T-helper 17 cell (primary cell): ENCODE measurements around the gene RHOBTB1. TPM values are rescaled to one million over a fixed set of nuclear protein-coding genes. Genes with fewer than 3 reads are reported as not detected.
A peak's percentile ranks its signal among the peaks of the same experiment; 100 is the strongest.

Experiments
- ATAC-seq: fragments of 150-1000 bp; cut with Tn5 transposase; 2 replicates; pipeline ENCODE4 v1.10.0; 2021; ENCODE audit warnings: mild to moderate bottlenecking, moderate library complexity
- DNase-seq, 3 donors: peaks; one replicate each; pipeline versions ENCODE4 v3.0.0 to v3.0.0-alpha.2; 2020 to 2021
- H3K9me3 ChIP-seq: one replicate; pipeline ENCODE4 v1.7.0; 2013; ENCODE audit warnings: low read length, mild to moderate bottlenecking; ENCODE audit not compliant: control insufficient read depth, poor library complexity, severe bottlenecking
- H3K27ac Mint-ChIP-seq: one replicate; pipeline ENCODE4 v1.8.0; 2022; ENCODE audit warnings: mild to moderate bottlenecking, moderate library complexity, mixed read lengths
- H3K27me3 Mint-ChIP-seq: one replicate; pipeline ENCODE4 v1.8.0; 2022; ENCODE audit warnings: mixed read lengths
- H3K36me3 Mint-ChIP-seq: one replicate; pipeline ENCODE4 v1.8.0; 2022; ENCODE audit warnings: low read depth, mixed read lengths
- H3K4me1 Mint-ChIP-seq: one replicate; pipeline ENCODE4 v1.8.0; 2022; ENCODE audit warnings: mild to moderate bottlenecking, mixed read lengths
- H3K4me3 Mint-ChIP-seq: one replicate; pipeline ENCODE4 v1.8.0; 2022; ENCODE audit warnings: mild to moderate bottlenecking, moderate library complexity, mixed read lengths
- total RNA-seq, 4 donors: library from RNA in 2 of 4; stranded (reverse) in 2 of 4; gene quantifications; one replicate each; pipeline ENCODE4 v1.2.3 and lab custom pipeline; 2022 to 2026

RHOBTB1 gene
- total RNA-seq, result 10 to 100 TPM in 1 of 2 donors, under 1 TPM in 1; 0.37 to 10.8 TPM
- total RNA-seq (lab: John Stamatoyannopoulos, UW), result 0 to 0.46 reads per million in 2 donors

- H3K27ac Mint-ChIP-seq, result no peak within 1 kb of the TSS
- no peaks in the 10 kb centered on the region for H3K36me3 Mint-ChIP-seq
- DNase-seq, result no peak
Observed at GRCh38 chr10:60944058-60944909, at the start of gene RHOBTB1. Gene RHOBTB1, minus strand, starts transcription at chr10:60944185. Its CDS starts 32,643 bp downstream, at chr10:60911542.

GRCh38 chr10:60992636-60993035 is 48.7 kb upstream of the RHOBTB1 start:
- Mint-ChIP-seq H3K27ac (no peak overlapping the region), H3K27me3 (peaks cover 31% of the 10 kb centered on the region), H3K4me3 (no peak overlapping the region), H3K4me1 (no peaks in the 10 kb centered on the region), H3K36me3 (no peaks in the 10 kb centered on the region)
- no peaks in the 10 kb centered on the region for H3K9me3 ChIP-seq
- DNase-seq (no peak), ATAC-seq (no peak)

More at GRCh38 chr10:60944058-60944909, at the start of gene RHOBTB1:
- H3K4me1 Mint-ChIP-seq, result peaks cover 13% of the 10 kb centered on the region
- peak; percentile 69 for ATAC-seq
- peak within 1 kb of the TSS; percentile 88 for H3K4me3 Mint-ChIP-seq
- peaks cover 78% of the 10 kb centered on the region for H3K27me3 Mint-ChIP-seq
- H3K9me3 ChIP-seq, result no peaks in the 10 kb centered on the region

- Mint-ChIP-seq H3K27me3 (peaks cover 33% of the 10 kb centered on the region), H3K4me3 (no peak overlapping the region), H3K36me3 (peaks cover 3% of the 10 kb centered on the region), H3K27ac (no peak overlapping the region), H3K4me1 (no peaks in the 10 kb centered on the region)
- DNase-seq (no peak), ATAC-seq (no peak)
- no peaks in the 10 kb centered on the region for H3K9me3 ChIP-seq
Observed at GRCh38 chr10:60990663-60991062, 46.7 kb upstream of the RHOBTB1 start.

- H3K4me1 Mint-ChIP-seq, result no peaks in the 10 kb centered on the region
Observed at GRCh38 chr10:60989400-60989876, 45.5 kb upstream of the RHOBTB1 start.

GRCh38 chr10:60986791-60987190 is 42.8 kb upstream of the RHOBTB1 start:
- no peaks in the 10 kb centered on the region for H3K9me3 ChIP-seq
- DNase-seq (no peak), ATAC-seq (no peak)
- Mint-ChIP-seq H3K4me1 (no peaks in the 10 kb centered on the region), H3K27ac (no peak overlapping the region), H3K4me3 (no peak overlapping the region), H3K36me3 (peaks cover 3% of the 10 kb centered on the region), H3K27me3 (peaks cover 29% of the 10 kb centered on the region)

More at GRCh38 chr10:60989400-60989876, 45.5 kb upstream of the RHOBTB1 start:
- H3K9me3 ChIP-seq, result no peaks in the 10 kb centered on the region
- DNase-seq (no peak), ATAC-seq (peak; percentile 44)
- H3K27me3 Mint-ChIP-seq, result peaks cover 33% of the 10 kb centered on the region
- no peak overlapping the region for H3K27ac Mint-ChIP-seq
- peaks cover 3% of the 10 kb centered on the region for H3K36me3 Mint-ChIP-seq
- no peak overlapping the region for H3K4me3 Mint-ChIP-seq

- no peaks in the 10 kb centered on the region for H3K4me1 Mint-ChIP-seq
- H3K36me3 Mint-ChIP-seq, result peaks cover 3% of the 10 kb centered on the region
- no peaks in the 10 kb centered on the region for H3K9me3 ChIP-seq
- no peak overlapping the region for H3K27ac Mint-ChIP-seq
- no peak for DNase-seq
- ATAC-seq, result no peak
- H3K27me3 Mint-ChIP-seq, result peaks cover 21% of the 10 kb centered on the region
- no peak overlapping the region for H3K4me3 Mint-ChIP-seq
Observed at GRCh38 chr10:60985951-60986350, 42.0 kb upstream of the RHOBTB1 start.

GRCh38 chr10:60980997-60981396 is 37.0 kb upstream of the RHOBTB1 start:
- no peak overlapping the region for H3K4me3 Mint-ChIP-seq
- H3K36me3 Mint-ChIP-seq, result no peaks in the 10 kb centered on the region
- no peaks in the 10 kb centered on the region for H3K4me1 Mint-ChIP-seq
- no peak overlapping the region for H3K27ac Mint-ChIP-seq
- no peak for ATAC-seq
- H3K27me3 Mint-ChIP-seq, result peaks cover 33% of the 10 kb centered on the region
- no peaks in the 10 kb centered on the region for H3K9me3 ChIP-seq
- no peak for DNase-seq

- no peak overlapping the region for H3K27ac Mint-ChIP-seq
- ATAC-seq, result no peak
- H3K4me1 Mint-ChIP-seq, result no peaks in the 10 kb centered on the region
- no peaks in the 10 kb centered on the region for H3K36me3 Mint-ChIP-seq
- no peaks in the 10 kb centered on the region for H3K9me3 ChIP-seq
- no peak for DNase-seq
- no peak overlapping the region for H3K4me3 Mint-ChIP-seq
- peaks cover 46% of the 10 kb centered on the region for H3K27me3 Mint-ChIP-seq
Observed at GRCh38 chr10:60979667-60980104, 35.7 kb upstream of the RHOBTB1 start.

- no peak overlapping the region for H3K4me3 Mint-ChIP-seq
- H3K27me3 Mint-ChIP-seq, result peaks cover 47% of the 10 kb centered on the region
- H3K4me1 Mint-ChIP-seq, result no peaks in the 10 kb centered on the region
- H3K27ac Mint-ChIP-seq, result no peak overlapping the region
- DNase-seq, result no peak
- no peaks in the 10 kb centered on the region for H3K36me3 Mint-ChIP-seq
- ATAC-seq, result no peak
- H3K9me3 ChIP-seq, result no peaks in the 10 kb centered on the region
Observed at GRCh38 chr10:60978287-60979115, 34.5 kb upstream of the RHOBTB1 start.

GRCh38 chr10:60977161-60978122 is 33.5 kb upstream of the RHOBTB1 start:
- Mint-ChIP-seq H3K4me3 (no peak overlapping the region), H3K27ac (no peak overlapping the region), H3K36me3 (no peaks in the 10 kb centered on the region), H3K27me3 (peaks cover 54% of the 10 kb centered on the region), H3K4me1 (no peaks in the 10 kb centered on the region)
- H3K9me3 ChIP-seq, result no peaks in the 10 kb centered on the region
- ATAC-seq, result no peak
- no peak for DNase-seq

- H3K27ac Mint-ChIP-seq, result no peak overlapping the region
- DNase-seq, result no peak
- H3K9me3 ChIP-seq, result no peaks in the 10 kb centered on the region
- H3K36me3 Mint-ChIP-seq, result no peaks in the 10 kb centered on the region
- no peaks in the 10 kb centered on the region for H3K4me1 Mint-ChIP-seq
- ATAC-seq, result no peak
- H3K27me3 Mint-ChIP-seq, result peaks cover 54% of the 10 kb centered on the region
- no peak overlapping the region for H3K4me3 Mint-ChIP-seq
Observed at GRCh38 chr10:60976687-60977086, 32.7 kb upstream of the RHOBTB1 start.

- Mint-ChIP-seq H3K27me3 (peaks cover 54% of the 10 kb centered on the region), H3K36me3 (no peaks in the 10 kb centered on the region), H3K4me1 (no peaks in the 10 kb centered on the region), H3K4me3 (no peak overlapping the region), H3K27ac (no peak overlapping the region)
- H3K9me3 ChIP-seq, result no peaks in the 10 kb centered on the region
- DNase-seq (no peak), ATAC-seq (no peak)
Observed at GRCh38 chr10:60975716-60976115, 31.7 kb upstream of the RHOBTB1 start.
